AG20443 (cell line): Measurements from ENCODE around the gene PLA2G4F.
A peak's percentile ranks its signal among the peaks of the same experiment; 100 is the strongest.

Experiments used
- DNase-seq: peaks from one replicate; pipeline ENCODE4 v3.0.0; 2012; ENCODE audit warnings: low spot score, mixed read lengths

The PLA2G4F gene

GRCh38 chr15:42165106-42165505 lies 8.7 kb upstream of the PLA2G4F start:
- DNase-seq: no peak

GRCh38 chr15:42163947-42164550 lies 7.6 kb upstream of the PLA2G4F start:
- no peak for DNase-seq

- no peak for DNase-seq
These were observed 6.9 kb upstream of the PLA2G4F start for GRCh38 chr15:42163291-42163690.

- no peak for DNase-seq
These were observed 3.7 kb upstream of the PLA2G4F start for GRCh38 chr15:42160136-42160535.

GRCh38 chr15:42159381-42160015 lies 3.1 kb upstream of the PLA2G4F start:
- DNase-seq: no peak

GRCh38 chr15:42158941-42159340 lies 2.5 kb upstream of the PLA2G4F start:
- no peak for DNase-seq

- DNase-seq: peak; percentile 86
These were observed 1.7 kb upstream of the PLA2G4F start for GRCh38 chr15:42157981-42158765.

GRCh38 chr15:42157381-42157780 lies 945 bp upstream of the PLA2G4F start:
- DNase-seq: no peak

- DNase-seq: no peak
These were observed 742 bp downstream of the PLA2G4F start for GRCh38 chr15:42155546-42156242.

GRCh38 chr15:42154956-42155355 lies 1.5 kb downstream of the PLA2G4F start:
- no peak for DNase-seq

- no peak for DNase-seq
These were observed 2.1 kb downstream of the PLA2G4F start for GRCh38 chr15:42154212-42154941.

GRCh38 chr15:42153874-42154211 lies 2.6 kb downstream of the PLA2G4F start:
- no peak for DNase-seq

GRCh38 chr15:42152921-42153698 lies 3.3 kb downstream of the PLA2G4F start:
- no peak for DNase-seq

- peak; percentile 72 for DNase-seq
These were observed 4.1 kb downstream of the PLA2G4F start for GRCh38 chr15:42152196-42152920.

- DNase-seq: no peak
These were observed 4.7 kb downstream of the PLA2G4F start for GRCh38 chr15:42151736-42152135.

GRCh38 chr15:42151141-42151561 lies 5.3 kb downstream of the PLA2G4F start:
- no peak for DNase-seq

GRCh38 chr15:42150219-42150970 lies 6.0 kb downstream of the PLA2G4F start:
- DNase-seq: no peak

GRCh38 chr15:42149493-42150218 lies 6.8 kb downstream of the PLA2G4F start:
- DNase-seq: no peak
